ENCODE data around the gene SERPINA1. TPM values are rescaled to one million over a fixed set of nuclear protein-coding genes. Genes with fewer than 3 reads are reported as not detected.

The SERPINA1 gene
- total and polyA plus RNA-seq, 10 of the 15 experiments (the other 5 are each of a cell fraction or from before 2014, with no cell fraction given) = 0.16 to 6.6 (median 0.53) TPM

DNA sequence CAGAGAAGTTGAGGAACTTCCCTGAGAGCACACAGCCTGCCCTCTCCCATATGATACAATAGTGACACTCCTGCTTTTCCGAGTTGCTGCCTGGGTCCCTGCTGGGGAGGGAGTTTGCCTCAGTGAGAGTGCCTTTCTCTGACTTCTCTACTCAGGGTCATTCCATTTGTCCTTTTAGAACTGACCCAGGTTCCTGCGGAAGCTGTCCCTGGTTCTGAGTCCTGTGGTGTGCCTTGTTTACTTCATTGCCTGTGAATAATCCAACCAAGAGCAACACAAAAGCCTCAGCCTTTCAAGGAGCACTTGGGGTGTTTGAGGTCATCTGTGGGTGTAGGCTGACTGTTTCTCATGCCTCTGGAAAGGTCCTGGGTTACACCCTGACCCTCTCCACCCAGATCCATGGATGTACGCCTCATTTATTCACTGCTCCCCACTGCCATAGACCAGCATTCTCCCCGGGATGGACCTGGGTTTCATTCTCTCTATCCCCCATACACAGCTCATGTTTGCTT lies 13.6 kb downstream of the SERPINA1 start (continued):
- TF ChIP-seq BMI1 (IDR thresholded peaks at IDR 0.05; ENCODE audit: borderline replicate concordance) = no peak
- no peak for TF ChIP-seq CBX3 (IDR thresholded peaks at IDR 0.05; ENCODE audit: borderline replicate concordance, low read depth)
- TF ChIP-seq TAF1 (IDR thresholded peaks at IDR 0.05; ENCODE audit: borderline replicate concordance, low read depth, low read length) = no peak
- no peak for TF ChIP-seq SMAD1 (IDR thresholded peaks at IDR 0.05; ENCODE audit: low read depth, partially characterized antibody)
- TF ChIP-seq, protein P1, sequence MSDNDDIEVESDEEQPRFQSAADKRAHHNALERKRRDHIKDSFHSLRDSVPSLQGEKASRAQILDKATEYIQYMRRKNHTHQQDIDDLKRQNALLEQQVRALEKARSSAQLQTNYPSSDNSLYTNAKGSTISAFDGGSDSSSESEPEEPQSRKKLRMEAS (IDR thresholded peaks at IDR 0.05; ENCODE audit: low read depth, low read length) = no peak
- no peak for TF ChIP-seq NR2F1 (conservative IDR thresholded peaks at IDR 0.05)
- no peak for TF ChIP-seq NBN (IDR thresholded peaks at IDR 0.05)

DNA sequence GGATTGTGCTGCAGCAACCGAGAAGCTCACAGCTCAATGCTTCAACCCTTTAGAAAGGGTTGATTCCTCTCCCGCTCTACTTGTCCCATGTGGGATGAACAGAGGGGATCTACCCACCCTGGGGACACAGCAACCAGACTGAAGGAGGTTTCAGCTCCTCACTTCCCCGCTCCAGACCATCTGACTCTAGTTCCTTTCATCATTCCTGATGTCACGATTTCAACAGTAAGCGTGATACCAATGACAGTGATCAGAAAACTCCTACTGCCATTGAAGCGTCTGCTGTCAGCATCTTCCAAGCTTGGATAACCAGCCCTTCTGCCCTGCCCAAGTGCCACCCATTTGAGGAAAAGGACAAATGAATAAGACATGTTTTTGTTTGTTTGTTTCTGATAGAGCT lies 14.3 kb downstream of the SERPINA1 start:
- in situ Hi-C loops (cut with MboI) = no loop called here
- TF ChIP-seq POLR2AphosphoS2 (IDR thresholded peaks at IDR 0.05; ENCODE audit: low read depth, low read length) = no peak
- no peak for TF ChIP-seq NR2C2 (IDR thresholded peaks at IDR 0.05; ENCODE audit: borderline replicate concordance, control insufficient read depth, insufficient read length, low read depth)
- no peak for TF ChIP-seq MYB (IDR thresholded peaks at IDR 0.05; ENCODE audit: borderline replicate concordance, low read depth, low read length)
- no peak for TF ChIP-seq SIN3A (IDR thresholded peaks at IDR 0.05; ENCODE audit: low read depth, low read length)
- TF ChIP-seq JUND (IDR thresholded peaks at IDR 0.05; ENCODE audit: low read depth, low read length) = no peak
- no peak for TF ChIP-seq IKZF2 (IDR thresholded peaks at IDR 0.05)
- no peak for TF ChIP-seq ZNF274 (IDR thresholded peaks at IDR 0.05; ENCODE audit: insufficient read depth, insufficient read length)
- H2AFZ ChIP-seq (ENCODE audit: control insufficient read depth, low read depth, low read length) = no peak overlapping the region
- no peaks in the 10 kb centered on the region for H3K79me2 ChIP-seq (ENCODE audit: control insufficient read depth, insufficient read depth, low read length)
- intact Hi-C loops (cut with micrococcal nuclease; ENCODE audit: unreplicated experiment) = no loop called here
- ChIA-PET POLR2A (no interaction called here), CTCF (no interaction called here), RAD21 (ENCODE audit: unreplicated experiment) (no interaction called here), SMC1A (ENCODE audit: uncharacterized antibody, unreplicated experiment) (no interaction called here)
- no peak overlapping the region for H3K27ac ChIP-seq (ENCODE audit: control insufficient read depth, insufficient read depth)
- DNase-seq (ENCODE audit: low read depth, low spot score) (no peak), ATAC-seq (no peak), FAIRE-seq (no peak)
- no peaks in the 10 kb centered on the region for H3K36me3 ChIP-seq (ENCODE audit: control insufficient read depth in 2 of 2, insufficient read depth in 2 of 2, low read length in 1 of 2)
- BruUV-seq (replicated peaks) = no TSS peak
- no peaks in the 10 kb centered on the region for H4K20me1 ChIP-seq (ENCODE audit: control insufficient read depth, insufficient read depth)
- H3K4me3 ChIP-seq = no peak overlapping the region
- H3K4me2 ChIP-seq (ENCODE audit: control insufficient read depth, insufficient read depth) = no peak overlapping the region
- no peak overlapping the region for H3K9ac ChIP-seq (ENCODE audit: control insufficient read depth, insufficient read depth, low read length)
- no peaks in the 10 kb centered on the region; a peak in 2 of 4 replicates for H3K27me3 ChIP-seq (replicated peaks in 1 of 2; ENCODE audit: control insufficient read depth in 2 of 2, insufficient read depth in 2 of 2, low read length in 1 of 2)
- no peaks in the 10 kb centered on the region for H3K9me3 ChIP-seq (replicated peaks; ENCODE audit: control insufficient read depth, insufficient read depth, low read length)
- 39% methylated on average over 6 of the region's 6 CpGs for WGBS (ENCODE audit: insufficient coverage, insufficient replicate concordance, low lambda C conversion rate, missing lambda C conversion rate)
- no peaks in the 10 kb centered on the region for H3K4me1 ChIP-seq (ENCODE audit: control insufficient read depth, insufficient read depth, low read length)
